Measurements from ENCODE around the gene RNF208. TPM values are rescaled to one million over a fixed set of nuclear protein-coding genes. Genes with fewer than 3 reads are reported as not detected.
A peak's percentile ranks its signal among the peaks of the same experiment; 100 is the strongest.

Gene RNF208
- total and polyA plus RNA-seq, 2 experiments from 2014 or later: 1.4 to 5.6 TPM

GRCh38 chr9:137187386-137187785 is 34.7 kb downstream of the RNF208 start:
- Mint-ChIP-seq H3K4me3 (peak overlapping the region; percentile 91), H3K27ac (0 out of 2 replicates have a peak overlapping the region, but pooled peaks have one; percentile 84), H3K27me3 (ENCODE audit: insufficient read depth, low read depth, poor library complexity) (peaks cover 13% of the 10 kb centered on the region), H3K4me1 (peaks cover 9% of the 10 kb centered on the region), H3K36me3 (ENCODE audit: low read depth) (peaks cover 21% of the 10 kb centered on the region), H3K9me3 (no peaks in the 10 kb centered on the region)
- Histone ChIP-seq H3K4me3 (peak overlapping the region; percentile 94), H3K27me3 (ENCODE audit: insufficient read depth) (no peaks in the 10 kb centered on the region), H3F3A (replicated peaks; ENCODE audit: low read depth) (0 out of 2 replicates have a peak, but pooled peaks cover 4% of the 10 kb centered on the region), H3K4me1 (ENCODE audit: insufficient read depth) (peaks cover 13% of the 10 kb centered on the region), H3K27ac (ENCODE audit: low read depth) (no peak overlapping the region), H3K79me2 (replicated peaks; ENCODE audit: insufficient read depth) (peaks cover 25% of the 10 kb centered on the region), H2AFZ (no peak overlapping the region), H4K20me1 (replicated peaks; ENCODE audit: insufficient read depth) (0 out of 2 replicates have a peak, but pooled peaks cover 5% of the 10 kb centered on the region), H3K36me3 (ENCODE audit: insufficient read depth) (no peaks in the 10 kb centered on the region), H3K4me2 (peak overlapping the region; percentile 93), H3K9me2 (ENCODE audit: insufficient read depth) (no peaks in the 10 kb centered on the region)
- ATAC-seq: no peak
- TF ChIP-seq STAT1 (IDR thresholded peaks at IDR 0.05; ENCODE audit: unreplicated experiment): no peak
- no peak for TF ChIP-seq ETS1 (IDR thresholded peaks at IDR 0.05)
- no peak for TF ChIP-seq REST (IDR thresholded peaks at IDR 0.05; ENCODE audit: unreplicated experiment)
- no peak for TF ChIP-seq CREB1 (CRISPR knock-in tag; IDR thresholded peaks at IDR 0.05; ENCODE audit: low read depth)
- TF ChIP-seq ZNF331 (CRISPR knock-in tag; IDR thresholded peaks at IDR 0.05; ENCODE audit: low read depth): no peak
- TF ChIP-seq JUNB (IDR thresholded peaks at IDR 0.05; ENCODE audit: unreplicated experiment): no peak
- TF ChIP-seq NANOG (IDR thresholded peaks at IDR 0.05; ENCODE audit: borderline replicate concordance): no peak
- TF ChIP-seq ZNF462 (CRISPR knock-in tag; IDR thresholded peaks at IDR 0.05): no peak
- TF ChIP-seq ZNF114 (CRISPR knock-in tag; IDR thresholded peaks at IDR 0.05): no peak
- TF ChIP-seq CTCF (conservative IDR thresholded peaks at IDR 0.05; ENCODE audit: low read depth in 2 of 2): no peak
- no peak for TF ChIP-seq EZH2 (IDR thresholded peaks at IDR 0.05; ENCODE audit: low read depth, unreplicated experiment)
- TF ChIP-seq POLR2AphosphoS5 (IDR thresholded peaks at IDR 0.05; ENCODE audit: low read depth): no peak
- TF ChIP-seq EZH2phosphoT487 (IDR thresholded peaks at IDR 0.05; ENCODE audit: unreplicated experiment): no peak
- DNase-seq (ENCODE audit: low spot score): no peak

Data from GM23338 (cell line).